PC-3 (cell line): Measurements from ENCODE around the gene THEMIS. TPM values are rescaled to one million over a fixed set of nuclear protein-coding genes. Genes with fewer than 3 reads are reported as not detected.

Experiments
- ATAC-seq: fragments of 200-7000 bp; cut with Tn5 transposase; 2 replicates; pipeline ENCODE4 v1.9.1; 2020; ENCODE audit warnings: mild to moderate bottlenecking, moderate library complexity
- BruUV-seq: library from RNA; stranded (reverse); fragments of 400-500 nt; replicated peaks from 2 replicates; lab custom pipeline; 2021; lab: Mats Ljungman, UMichigan
- CTCF ChIA-PET: fragments of 300-600 bp; sonication (Branson Sonifier 250); formaldehyde crosslinking; loops from one replicate; lab custom pipeline; 2022; ENCODE audit warnings: antibody characterized with exemption; lab: Charles Lee
- POLR2A ChIA-PET: fragments of 300-600 bp; sonication (Branson Sonifier 250); formaldehyde crosslinking; loops from one replicate; lab custom pipeline; 2022; ENCODE audit warnings: antibody characterized with exemption; ENCODE audit not compliant: unreplicated experiment; lab: Charles Lee
- DNase-seq: peaks from one replicate; pipeline ENCODE4 v3.0.0-alpha.2; 2015
- H2AFZ ChIP-seq: fragments of 300-600 bp; sonication (generic); 2 replicates; pipeline ENCODE4 v1.6.0; 2016; ENCODE audit warnings: antibody characterized with exemption, low read length
- H3F3A ChIP-seq: fragments of 300-600 bp; sonication (generic); one replicate; pipeline ENCODE4 v1.6.0; 2017; ENCODE audit warnings: antibody characterized with exemption, low read length, control low read depth, mild to moderate bottlenecking; ENCODE audit not compliant: unreplicated experiment
- H3K27ac ChIP-seq: fragments of 300-600 bp; sonication (generic); 2 replicates; pipeline ENCODE4 v1.5.1; 2016; ENCODE audit warnings: mild to moderate bottlenecking, low read length
- H3K27me3 ChIP-seq: fragments of 300-600 bp; sonication (generic); 2 replicates; pipeline ENCODE4 v1.6.1; 2016; ENCODE audit warnings: low read length, mixed read lengths
- H3K36me3 ChIP-seq: fragments of 300-600 bp; sonication (generic); 2 replicates; pipeline ENCODE4 v1.6.1; 2016; ENCODE audit warnings: low read depth, mixed run types, low read length, mixed read lengths
- H3K4me1 ChIP-seq: fragments of 300-600 bp; sonication (generic); 2 replicates; pipeline ENCODE4 v1.5.1; 2016; ENCODE audit warnings: low read length; ENCODE audit not compliant: insufficient read depth
- H3K4me2 ChIP-seq: fragments of 300-600 bp; sonication (generic); 2 replicates; pipeline ENCODE4 v1.6.0; 2016; ENCODE audit warnings: low read length
- H3K4me3 ChIP-seq: fragments of 300-600 bp; sonication (generic); 2 replicates; pipeline ENCODE4 v1.5.1; 2016; ENCODE audit warnings: mild to moderate bottlenecking, low read length, mixed read lengths
- H3K79me2 ChIP-seq: fragments of 300-600 bp; sonication (generic); 2 replicates; pipeline ENCODE4 v1.6.1; 2017; ENCODE audit warnings: low read length, mixed read lengths
- H3K9ac ChIP-seq: fragments of 300-600 bp; sonication (generic); 2 replicates; pipeline ENCODE4 v1.6.0; 2016; ENCODE audit warnings: mild to moderate bottlenecking, low read length
- H3K9me2 ChIP-seq: fragments of 300-600 bp; sonication (generic); replicated peaks from 2 replicates; pipeline ENCODE4 v1.6.1; 2016; ENCODE audit warnings: mixed run types, low read length, mixed read lengths
- H3K9me3 ChIP-seq: fragments of 300-600 bp; sonication (generic); 2 replicates; pipeline ENCODE4 v1.6.1; 2016; ENCODE audit warnings: low read length, mixed read lengths
- H4K20me1 ChIP-seq: fragments of 300-600 bp; sonication (generic); 2 replicates; pipeline ENCODE4 v1.6.1; 2016; ENCODE audit warnings: low read length, mixed read lengths
- CTCF ChIP-seq: fragments of 300-600 bp; sonication (generic); conservative IDR thresholded peaks from 2 replicates; pipeline ENCODE4 v1.5.1; 2017; ENCODE audit warnings: antibody characterized with exemption, low read depth, mild to moderate bottlenecking, low read length
- EZH2 ChIP-seq: fragments of 300-600 bp; sonication (generic); IDR thresholded peaks from one replicate; pipeline ENCODE4 v1.6.1; 2017; ENCODE audit warnings: antibody characterized with exemption, mild to moderate bottlenecking, low read length; ENCODE audit not compliant: unreplicated experiment
- EZH2phosphoT487 ChIP-seq: fragments of 300-600 bp; sonication (generic); IDR thresholded peaks from 2 replicates; pipeline ENCODE4 v1.6.1; 2018; ENCODE audit warnings: mild to moderate bottlenecking, antibody characterized with exemption, low read length, borderline replicate concordance
- intact Hi-C: fragments of 100-400 bp; cut with micrococcal nuclease; formaldehyde crosslinking; loops from 2 replicates; pipeline ENCODE4 v1.9.0; 2023
- total RNA-seq: library from RNA; depleted of rRNA; stranded (reverse); fragments of >200 nt; gene quantifications from 2 replicates; pipeline ENCODE4 v1.2.3, GENCODE V29; 2014

Gene THEMIS
- total RNA-seq, 1 experiment from 2014 or later, result not detected

- Histone ChIP-seq H3K9me2 (no peaks in the 10 kb centered on the region), H4K20me1 (no peaks in the 10 kb centered on the region), H3K79me2 (no peaks in the 10 kb centered on the region), H3K36me3 (no peaks in the 10 kb centered on the region), H3K27ac (no peak overlapping the region), H3K4me3 (no peak overlapping the region), H3K9ac (no peak overlapping the region), H2AFZ (no peak overlapping the region), H3K4me1 (no peaks in the 10 kb centered on the region), H3K4me2 (no peak overlapping the region), H3F3A (no peaks in the 10 kb centered on the region), H3K9me3 (no peaks in the 10 kb centered on the region), H3K27me3 (peaks cover 10% of the 10 kb centered on the region; the same call in 1 of the 2 replicates)
- POLR2A ChIA-PET, result no interaction called here
- BruUV-seq, result no TSS peak
- CTCF ChIA-PET, result no interaction called here
- intact Hi-C loops, result no loop called here
- no peak for TF ChIP-seq EZH2phosphoT487
- TF ChIP-seq CTCF, result no peak
- DNase-seq (no peak), ATAC-seq (no peak)
Observed at GRCh38 chr6:127793396-127793795, 107.5 kb downstream of the THEMIS start.

- ChIA-PET POLR2A (no interaction called here), CTCF (no interaction called here)
- no peak overlapping the region for H2AFZ ChIP-seq
- no peak overlapping the region for H3K9ac ChIP-seq
- no peaks in the 10 kb centered on the region for H3K9me3 ChIP-seq
- TF ChIP-seq EZH2phosphoT487 (no peak), EZH2 (no peak), CTCF (no peak)
- H3F3A ChIP-seq, result no peaks in the 10 kb centered on the region
- no peak overlapping the region for H3K4me2 ChIP-seq
- no TSS peak for BruUV-seq
- H3K27me3 ChIP-seq, result peaks cover 14% of the 10 kb centered on the region; the same call in 1 of the 2 replicates
- no peak for ATAC-seq
- H3K79me2 ChIP-seq, result no peaks in the 10 kb centered on the region
- no peaks in the 10 kb centered on the region for H3K36me3 ChIP-seq
- intact Hi-C loops, result no loop called here
- DNase-seq, result no peak
- no peaks in the 10 kb centered on the region for H3K9me2 ChIP-seq
- H3K4me1 ChIP-seq, result no peaks in the 10 kb centered on the region
- no peak overlapping the region for H3K27ac ChIP-seq
- H4K20me1 ChIP-seq, result no peaks in the 10 kb centered on the region
- H3K4me3 ChIP-seq, result no peak overlapping the region
Observed at GRCh38 chr6:127792616-127793015, 108.2 kb downstream of the THEMIS start.

- Histone ChIP-seq H3K27me3 (peaks cover 14% of the 10 kb centered on the region; the same call in 1 of the 2 replicates), H3K4me3 (no peak overlapping the region), H3K79me2 (no peaks in the 10 kb centered on the region), H3K36me3 (no peaks in the 10 kb centered on the region), H3F3A (no peaks in the 10 kb centered on the region), H2AFZ (no peak overlapping the region), H4K20me1 (no peaks in the 10 kb centered on the region), H3K9me3 (no peaks in the 10 kb centered on the region), H3K9ac (no peak overlapping the region), H3K4me1 (no peaks in the 10 kb centered on the region), H3K4me2 (no peak overlapping the region), H3K27ac (no peak overlapping the region), H3K9me2 (no peaks in the 10 kb centered on the region)
- no peak for DNase-seq
- ChIA-PET POLR2A (no interaction called here), CTCF (no interaction called here)
- intact Hi-C loops, result no loop called here
- ATAC-seq, result no peak
- BruUV-seq, result no TSS peak
- no peak for TF ChIP-seq EZH2
- TF ChIP-seq EZH2phosphoT487, result no peak
- no peak for TF ChIP-seq CTCF
Observed at GRCh38 chr6:127791779-127792528, 108.9 kb downstream of the THEMIS start.
